Activated CD4-positive, alpha-beta T cell treated with anti-CD3 and anti-CD28 coated beads for 24 hours (primary cell): ENCODE results near the gene CACTIN.
"Not testable (repeated sequence)": the region's sequence is repeated elsewhere in the genome, so short reads cannot be mapped to it uniquely, and the experiment has no call there.

Source experiments
- DNase-seq, 2 donors: peaks; one replicate each; pipeline ENCODE4 v3.0.0-alpha.2; 2020; ENCODE audit warnings: low read depth in 2 of 2

The CACTIN gene

DNA sequence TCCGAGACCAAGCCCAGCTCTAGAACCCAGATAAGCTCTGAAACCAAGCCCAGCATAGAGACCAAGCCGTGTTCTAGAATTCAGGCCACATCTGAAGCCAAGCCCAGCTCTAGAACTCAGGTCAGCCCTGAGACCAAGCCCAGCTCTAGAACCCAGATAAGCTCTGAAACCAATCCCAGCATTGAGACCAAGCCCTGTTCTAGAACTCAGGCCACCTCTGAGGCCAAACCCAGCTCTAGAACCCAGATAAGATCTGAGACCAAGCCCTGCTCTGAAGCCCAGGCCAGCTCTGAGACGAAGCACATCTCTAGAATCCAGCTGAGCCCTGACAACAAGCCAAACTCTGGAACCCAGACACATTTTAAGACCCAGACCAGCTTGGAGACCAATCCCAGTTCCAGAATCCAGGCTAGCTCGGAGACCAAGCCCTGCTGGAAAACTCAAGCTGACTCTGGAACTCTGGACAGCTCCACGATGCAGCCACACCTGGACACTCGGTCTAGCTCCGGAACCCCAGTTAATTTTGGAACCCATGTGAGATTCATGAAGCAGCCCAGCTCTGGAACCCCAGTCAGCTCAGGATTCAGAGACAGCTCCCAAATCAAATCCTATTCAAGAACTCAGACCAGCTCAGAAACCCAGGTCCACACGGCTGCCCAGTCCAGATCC lies 35.5 kb downstream of the CACTIN start:
- DNase-seq, result no peak

DNA sequence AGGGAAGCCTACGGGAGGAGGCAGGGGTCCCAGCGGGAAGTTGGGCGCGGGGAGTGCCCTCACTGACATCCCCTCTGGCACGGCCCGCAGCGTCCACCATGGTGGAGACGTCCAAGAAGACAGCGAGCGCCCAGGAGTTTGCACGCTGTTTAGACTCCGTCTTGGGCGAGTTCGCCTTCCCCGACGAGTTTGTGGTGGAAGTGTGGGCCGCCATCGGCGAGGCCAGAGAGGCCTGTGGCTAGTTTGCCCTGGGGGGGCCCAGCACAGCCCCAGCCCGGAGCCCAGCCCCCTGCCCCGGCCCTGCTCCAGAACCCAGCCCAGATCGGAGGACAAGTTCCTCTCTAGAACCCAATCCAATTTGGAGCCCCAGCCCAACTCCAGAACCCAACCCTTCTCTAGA lies 36.6 kb downstream of the CACTIN start:
- no peak for DNase-seq

- DNase-seq, result no peak
These were observed 37.2 kb downstream of the CACTIN start for GRCh38 chr19:3589439-3589838.

GRCh38 chr19:3586707-3587346 lies 39.8 kb downstream of the CACTIN start:
- no peak for DNase-seq

DNA sequence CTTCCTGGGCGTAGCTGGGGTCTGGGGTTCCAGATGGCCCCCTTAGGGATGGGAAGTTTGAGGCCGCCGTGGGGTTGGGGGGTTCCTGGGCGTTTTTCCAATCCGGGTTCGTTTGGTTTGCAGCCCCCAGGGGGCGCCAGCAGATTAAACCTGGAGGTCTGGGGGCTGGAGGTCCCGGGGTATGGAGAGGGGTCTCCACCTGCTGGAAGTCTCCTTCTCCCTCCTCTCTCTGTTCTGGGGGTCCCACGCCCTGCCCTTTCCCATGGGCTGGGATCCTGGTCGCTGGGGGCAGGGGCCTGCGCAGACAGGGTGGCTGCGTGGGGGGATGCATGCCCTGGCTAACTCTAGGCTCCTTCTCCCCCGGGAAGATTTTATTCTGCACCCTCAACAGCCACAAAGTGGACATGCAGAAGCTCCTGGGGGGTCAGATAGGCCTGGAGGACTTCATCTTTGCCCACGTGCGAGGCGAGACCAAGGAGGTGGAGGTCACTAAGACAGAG lies 40.4 kb downstream of the CACTIN start:
- peak in 1 of 2 donors; percentile 30 for DNase-seq

- DNase-seq, result no peak
These were observed 41.1 kb downstream of the CACTIN start, which contains the start of gene GIPC3 for GRCh38 chr19:3585301-3586126. GIPC3 (plus strand) TSS chr19:3585478; CDS start chr19:3585598, 120 bp downstream.

DNA sequence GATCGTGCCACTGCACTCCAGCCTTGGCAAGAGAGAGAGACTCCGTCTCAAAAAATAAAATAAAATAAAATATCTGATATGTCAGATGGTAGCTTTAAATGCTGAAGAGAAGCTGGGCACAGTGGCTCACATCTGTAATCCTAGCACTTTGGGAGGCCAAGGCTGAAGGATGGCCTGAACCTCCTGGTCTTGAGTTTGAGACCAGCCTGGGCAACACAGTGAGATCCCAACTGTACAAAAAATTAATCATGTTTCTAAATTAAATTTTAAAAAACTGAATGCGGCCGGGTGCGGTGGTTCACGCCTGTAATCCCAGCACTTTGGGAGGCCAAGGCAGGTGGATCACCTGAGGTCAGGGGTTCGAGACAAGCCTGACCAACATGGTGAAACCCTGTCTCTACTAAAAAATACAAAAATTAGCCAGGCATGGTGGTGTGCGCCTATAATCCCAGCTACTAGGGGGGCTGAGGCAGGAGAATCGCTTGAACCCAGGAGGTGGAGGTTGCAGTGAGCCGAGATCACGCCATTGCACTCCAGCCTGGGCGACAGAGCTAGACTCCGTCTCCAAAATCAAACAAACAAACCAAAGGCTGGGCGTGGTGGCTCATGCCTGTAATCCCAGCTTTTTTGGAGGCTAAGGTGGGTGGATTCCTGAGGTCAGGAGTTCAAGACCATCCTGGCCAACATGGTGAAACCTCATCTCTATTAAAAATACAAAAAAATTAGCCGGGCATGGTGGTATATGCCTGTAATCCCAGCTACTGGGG lies 42.4 kb downstream of the CACTIN start:
- DNase-seq, result not testable (repeated sequence)

GRCh38 chr19:3581792-3582191 lies 44.8 kb downstream of the CACTIN start:
- DNase-seq, result not testable (repeated sequence)

- DNase-seq, result no peak
These were observed 46.2 kb downstream of the CACTIN start for GRCh38 chr19:3580156-3580934.

GRCh38 chr19:3578390-3578789 lies 48.2 kb downstream of the CACTIN start:
- no peak for DNase-seq

DNA sequence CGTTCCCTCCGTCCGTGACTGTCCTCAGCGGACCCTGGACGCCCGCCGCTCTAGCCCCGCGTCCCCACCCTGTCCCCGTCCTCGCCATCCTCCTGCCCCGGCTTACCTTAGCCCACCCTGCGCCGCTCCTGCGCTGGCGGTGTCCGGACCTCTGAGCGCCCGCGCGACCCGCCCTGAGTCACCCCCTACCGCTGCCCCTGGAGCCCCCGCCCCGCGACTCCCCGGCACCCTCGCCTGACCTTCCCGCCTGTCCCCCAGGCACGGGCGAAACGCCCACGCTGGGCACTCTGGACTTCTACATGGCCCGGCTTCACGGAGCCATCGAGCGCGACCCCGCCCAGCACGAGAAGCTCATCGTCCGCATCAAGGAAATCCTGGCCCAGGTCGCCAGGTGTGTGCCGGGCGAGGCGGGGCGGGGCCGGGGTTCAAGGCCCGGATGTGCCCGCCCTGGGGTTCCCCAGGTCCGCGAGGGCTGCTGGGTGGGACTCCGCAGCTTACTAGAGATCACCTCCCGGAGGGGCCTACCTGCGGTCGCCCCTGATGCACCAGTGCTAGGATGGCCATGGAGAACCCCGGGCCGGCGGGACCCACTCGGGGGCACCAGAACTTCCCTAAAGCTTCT lies 48.8 kb downstream of the CACTIN start:
- DNase-seq, result no peak

DNA sequence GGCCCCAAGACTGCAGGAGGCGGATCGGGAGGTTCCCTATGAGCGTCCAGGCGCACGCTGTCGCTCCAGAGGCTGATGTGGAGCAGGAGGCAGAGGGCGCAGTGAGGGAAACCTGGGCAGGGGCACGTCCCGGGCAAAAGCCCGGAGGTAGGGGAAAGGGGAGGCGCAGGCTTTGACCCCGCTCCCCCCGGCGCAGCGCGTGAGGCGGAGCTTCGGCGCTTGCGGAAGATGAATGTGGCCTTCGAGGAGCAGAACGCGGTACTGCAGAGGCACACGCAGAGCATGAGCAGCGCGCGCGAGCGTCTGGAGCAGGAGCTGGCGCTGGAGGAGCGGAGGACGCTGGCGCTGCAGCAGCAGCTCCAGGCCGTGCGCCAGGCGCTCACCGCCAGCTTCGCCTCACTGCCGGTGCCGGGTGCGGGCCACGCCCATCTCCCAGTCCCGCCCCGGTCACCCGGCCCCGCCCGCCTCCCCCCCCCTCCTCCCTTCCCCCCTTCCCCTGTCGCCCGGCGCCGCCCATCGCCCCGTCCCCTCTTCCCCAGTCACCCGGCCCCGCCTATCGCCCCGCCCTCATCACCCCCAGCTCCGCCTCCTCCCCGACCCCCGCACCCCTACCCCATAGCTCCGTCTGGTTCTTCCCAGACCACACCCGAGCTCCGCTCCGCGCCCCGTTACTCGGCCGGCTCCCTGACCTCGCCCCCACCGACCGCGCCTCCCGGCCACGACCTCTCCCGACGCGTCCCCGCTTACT lies 49.7 kb downstream of the CACTIN start:
- no peak for DNase-seq

GRCh38 chr19:3575949-3576673 lies 50.5 kb downstream of the CACTIN start:
- DNase-seq, result no peak

- no peak for DNase-seq
These were observed 51.3 kb downstream of the CACTIN start for GRCh38 chr19:3575260-3575741.

GRCh38 chr19:3573858-3574637 lies 52.5 kb downstream of the CACTIN start:
- DNase-seq, result peak; percentile 69 to 89

DNA sequence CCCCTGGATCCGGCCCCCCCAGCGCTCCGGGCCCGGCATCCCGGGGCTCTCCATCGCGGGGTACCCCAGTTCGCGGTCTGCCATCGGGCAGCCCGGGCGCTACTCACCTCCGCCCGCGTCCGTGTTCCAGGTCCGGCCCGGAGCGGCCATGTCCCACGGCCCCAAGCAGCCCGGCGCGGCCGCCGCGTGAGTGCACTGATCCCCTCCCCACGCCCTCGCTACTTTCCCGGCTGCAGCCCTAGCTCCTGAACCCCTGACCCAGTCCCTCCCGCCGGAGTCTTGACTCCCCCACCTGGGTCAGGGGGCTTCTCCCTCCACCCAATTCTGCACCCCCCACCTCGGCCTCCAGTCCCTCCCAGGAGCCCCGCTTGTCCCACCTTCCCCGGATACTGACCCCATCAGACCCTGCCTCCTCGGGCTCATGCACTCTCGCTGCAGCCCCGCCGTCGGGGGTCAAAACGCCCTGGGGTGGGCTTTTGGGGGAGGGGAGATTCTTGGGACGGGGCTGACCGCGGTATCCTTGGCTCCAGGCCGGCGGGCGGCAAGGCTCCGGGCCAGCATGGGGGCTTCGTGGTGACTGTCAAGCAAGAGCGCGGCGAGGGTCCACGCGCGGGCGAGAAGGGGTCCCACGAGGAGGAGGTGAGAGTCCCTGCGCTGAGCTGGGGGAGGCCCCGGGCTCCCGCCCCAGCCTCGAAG lies 53.3 kb downstream of the CACTIN start:
- DNase-seq, result no peak

DNA sequence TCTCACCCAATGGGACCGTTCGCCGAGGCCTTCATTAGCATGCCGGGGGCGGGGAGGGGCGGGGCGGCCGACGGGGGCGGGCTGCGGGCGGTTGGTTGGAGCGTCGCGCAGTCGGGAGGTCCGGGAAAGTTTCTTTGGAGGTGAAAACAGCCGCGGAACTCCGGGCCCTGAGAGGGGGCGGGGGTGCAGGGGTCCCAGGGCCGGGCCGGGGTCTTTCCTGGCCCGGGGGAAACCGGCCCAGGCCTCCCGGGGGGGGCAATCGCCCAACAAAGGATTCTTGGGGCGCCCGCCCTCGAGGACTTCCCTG lies 53.8 kb downstream of the CACTIN start, which contains the start of gene HMG20B:
TSS of gene HMG20B (plus strand) at position 90 of the 307 bp plus-strand sequence. CDS start 366 bp downstream, outside the sequence.
- DNase-seq, result no peak
